ENCODE results near the gene SULT6B1. TPM values are rescaled to one million over a fixed set of nuclear protein-coding genes. Genes with fewer than 3 reads are reported as not detected.

SULT6B1 gene
- total RNA-seq, 1 donor from 2014 or later: not detected

- intact Hi-C loops (cut with DNase I): no loop called here
- DNase-seq (no peak), ATAC-seq (no peak)
- TF ChIP-seq CTCF (IDR thresholded peaks at IDR 0.05): no peak
- Histone ChIP-seq H3K36me3 (peaks cover 99% of the 10 kb centered on the region), H3K27me3 (no peaks in the 10 kb centered on the region), H3K4me1 (no peaks in the 10 kb centered on the region), H3K4me3 (no peak overlapping the region), H3K9me3 (no peaks in the 10 kb centered on the region), H3K27ac (no peak overlapping the region)
These were observed 55.6 kb downstream of the SULT6B1 start for GRCh38 chr2:37132914-37133313.

GRCh38 chr2:37125416-37125815 is 63.1 kb downstream of the SULT6B1 start:
- no peak for DNase-seq
- Histone ChIP-seq H3K36me3 (peaks cover 82% of the 10 kb centered on the region), H3K9me3 (no peaks in the 10 kb centered on the region), H3K27ac (no peak overlapping the region), H3K4me3 (no peak overlapping the region), H3K27me3 (no peaks in the 10 kb centered on the region), H3K4me1 (no peaks in the 10 kb centered on the region)
- TF ChIP-seq CTCF (IDR thresholded peaks at IDR 0.05): no peak
- intact Hi-C loops (cut with DNase I): no loop called here
- ATAC-seq: no peak

GRCh38 chr2:37119157-37119556 is 69.3 kb downstream of the SULT6B1 start:
- H3K36me3 ChIP-seq: peaks cover 81% of the 10 kb centered on the region
- no peaks in the 10 kb centered on the region for H3K4me1 ChIP-seq

More at GRCh38 chr2:37119157-37119556, 69.3 kb downstream of the SULT6B1 start:
- Histone ChIP-seq H3K27ac (no peak overlapping the region), H3K9me3 (no peaks in the 10 kb centered on the region), H3K27me3 (no peaks in the 10 kb centered on the region), H3K4me3 (no peak overlapping the region)
- DNase-seq (no peak), ATAC-seq (no peak)
- intact Hi-C loops (cut with DNase I): no loop called here
- TF ChIP-seq CTCF (IDR thresholded peaks at IDR 0.05): no peak

Other genes starting within 250 kb of the SULT6B1 start
- 33.1 TPM for gene STRN, start 222.1 kb downstream of the SULT6B1 start, total RNA-seq
- 23.1 TPM for gene HEATR5B, start 104.3 kb downstream of the SULT6B1 start, total RNA-seq
- gene GPATCH11, start 104.2 kb downstream of the SULT6B1 start, total RNA-seq: 7.8 TPM
- gene EIF2AK2, start 31.7 kb downstream of the SULT6B1 start, total RNA-seq: 57.1 TPM
- gene CEBPZOS, start 7.8 kb upstream of the SULT6B1 start, total RNA-seq: 38.8 TPM
- 47.7 TPM for gene CEBPZ, start 42.9 kb upstream of the SULT6B1 start, total RNA-seq
- gene NDUFAF7, start 43.0 kb upstream of the SULT6B1 start, total RNA-seq: 16.7 TPM
- gene PRKD3, start 136.2 kb upstream of the SULT6B1 start, total RNA-seq: 43.6 TPM
- gene QPCT, start 156.0 kb upstream of the SULT6B1 start, total RNA-seq: 4.9 TPM

Measured in upper lobe of right lung (tissue), 1 donor.